Loucy (cell line): ENCODE data around the gene PTPRN2.

Source experiments
- H2AFZ ChIP-seq: fragments of 200-600 bp; sonication (generic); 2 replicates; pipeline ENCODE4 v1.6.0; 2016; ENCODE audit warnings: antibody characterized with exemption, mild to moderate bottlenecking, low read length, moderate library complexity
- H3F3A ChIP-seq: fragments of 200-600 bp; 2 replicates; pipeline ENCODE4 v1.6.0; 2016; ENCODE audit warnings: antibody characterized with exemption, low read depth, mild to moderate bottlenecking
- H3K27me3 ChIP-seq: fragments of 200-600 bp; sonication (generic); 2 replicates; pipeline ENCODE4 v1.6.1; 2014; ENCODE audit warnings: low read length, mild to moderate bottlenecking; ENCODE audit not compliant: insufficient read depth, poor library complexity, severe bottlenecking
- H3K36me3 ChIP-seq: fragments of 200-600 bp; sonication (generic); 2 replicates; pipeline ENCODE4 v1.6.1; 2016; ENCODE audit warnings: low read length; ENCODE audit not compliant: insufficient read depth
- H3K4me1 ChIP-seq: fragments of 200-600 bp; sonication (generic); 2 replicates; pipeline ENCODE4 v1.5.1; 2014; ENCODE audit warnings: low read length, mild to moderate bottlenecking; ENCODE audit not compliant: insufficient read depth, poor library complexity, severe bottlenecking
- H3K4me2 ChIP-seq: fragments of 200-600 bp; sonication (generic); 2 replicates; pipeline ENCODE4 v1.6.0; 2014; ENCODE audit warnings: antibody characterized with exemption, low read length, low read depth, mild to moderate bottlenecking; ENCODE audit not compliant: poor library complexity, severe bottlenecking
- H3K4me3 ChIP-seq: fragments of 200-600 bp; sonication (generic); 2 replicates; pipeline ENCODE4 v1.5.1; 2014; ENCODE audit warnings: low read length, mild to moderate bottlenecking, mixed read lengths; ENCODE audit not compliant: poor library complexity, severe bottlenecking
- H3K79me2 ChIP-seq: fragments of 200-600 bp; sonication (generic); 2 replicates; pipeline ENCODE4 v1.6.1; 2014; ENCODE audit warnings: low read length; ENCODE audit not compliant: insufficient read depth
- H3K9ac ChIP-seq: fragments of 200-600 bp; sonication (generic); 2 replicates; pipeline ENCODE4 v1.6.0; 2014; ENCODE audit warnings: mild to moderate bottlenecking, low read depth, low read length, moderate library complexity; ENCODE audit not compliant: poor library complexity, severe bottlenecking
- H3K9me2 ChIP-seq: fragments of 200-600 bp; sonication (generic); replicated peaks from 2 replicates; pipeline ENCODE4 v1.6.1; 2016; ENCODE audit warnings: low read depth, low read length, mixed read lengths
- H3K9me3 ChIP-seq: fragments of 200-600 bp; sonication (generic); 2 replicates; pipeline ENCODE4 v1.6.1; 2014; ENCODE audit warnings: mild to moderate bottlenecking, antibody characterized with exemption, low read length, low read depth; ENCODE audit not compliant: insufficient read depth
- H4K20me1 ChIP-seq: fragments of 200-600 bp; sonication (generic); 2 replicates; pipeline ENCODE4 v1.6.0; 2014; ENCODE audit warnings: antibody characterized with exemption, low read length, mild to moderate bottlenecking; ENCODE audit not compliant: insufficient read depth, poor library complexity, severe bottlenecking
- EZH2phosphoT487 ChIP-seq: fragments of 200-600 bp; IDR thresholded peaks from 2 replicates; pipeline ENCODE4 v1.6.1; 2018; ENCODE audit warnings: antibody characterized with exemption, mild to moderate bottlenecking, moderate library complexity, borderline replicate concordance
- TF ChIP-seq, protein P1 (sequence below): fragments of 200-600 bp; sonication (generic); conservative IDR thresholded peaks from 2 replicates; pipeline ENCODE4 v1.5.1; 2014; ENCODE audit warnings: mild to moderate bottlenecking, antibody characterized with exemption, low read length

The PTPRN2 gene

DNA sequence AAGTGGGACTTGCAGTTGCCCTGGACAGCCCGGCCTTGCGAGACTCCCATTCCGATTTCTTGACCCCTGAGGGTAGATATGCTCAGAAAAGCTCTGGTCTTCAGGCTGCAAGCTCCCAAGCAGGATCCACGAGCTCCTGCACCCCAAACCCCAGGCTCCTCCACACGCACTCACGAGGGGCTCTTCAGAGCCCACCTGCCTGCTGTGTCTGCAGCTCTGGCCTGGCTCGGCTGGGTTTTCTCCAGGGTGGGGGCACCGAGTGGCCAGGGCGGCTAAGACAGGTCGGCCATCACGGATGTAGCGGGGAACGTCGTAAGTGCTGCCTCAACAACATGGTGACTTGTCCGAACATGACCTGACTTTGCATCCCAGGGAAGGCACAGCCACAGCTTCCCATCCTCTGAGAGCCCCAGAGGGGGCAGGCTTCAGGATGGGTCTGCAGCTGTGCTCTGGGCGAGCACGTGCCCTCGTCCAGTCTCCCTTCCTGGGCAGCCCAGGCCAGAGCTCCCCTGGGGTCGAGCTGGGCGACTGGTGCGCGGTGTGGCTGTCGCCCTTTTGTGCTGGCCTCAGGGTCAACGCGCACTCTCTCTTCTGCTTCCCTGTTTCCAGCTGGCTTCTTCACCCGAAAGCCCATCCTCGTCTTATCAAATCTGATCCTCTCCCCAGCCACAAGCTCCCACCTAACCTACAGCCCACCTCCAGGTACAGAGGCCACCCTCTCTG is 835.5 kb downstream of the PTPRN2 start:
- Histone ChIP-seq H3K36me3 (no peaks in the 10 kb centered on the region), H3K79me2 (no peaks in the 10 kb centered on the region), H3K4me3 (no peak overlapping the region), H3K9ac (no peak overlapping the region), H3K9me2 (no peaks in the 10 kb centered on the region), H3F3A (no peaks in the 10 kb centered on the region), H4K20me1 (no peaks in the 10 kb centered on the region), H3K27me3 (no peaks in the 10 kb centered on the region), H2AFZ (no peak overlapping the region), H3K9me3 (no peaks in the 10 kb centered on the region), H3K4me2 (no peak overlapping the region), H3K4me1 (no peaks in the 10 kb centered on the region)
- no peak for TF ChIP-seq EZH2phosphoT487
- TF ChIP-seq, protein P1, sequence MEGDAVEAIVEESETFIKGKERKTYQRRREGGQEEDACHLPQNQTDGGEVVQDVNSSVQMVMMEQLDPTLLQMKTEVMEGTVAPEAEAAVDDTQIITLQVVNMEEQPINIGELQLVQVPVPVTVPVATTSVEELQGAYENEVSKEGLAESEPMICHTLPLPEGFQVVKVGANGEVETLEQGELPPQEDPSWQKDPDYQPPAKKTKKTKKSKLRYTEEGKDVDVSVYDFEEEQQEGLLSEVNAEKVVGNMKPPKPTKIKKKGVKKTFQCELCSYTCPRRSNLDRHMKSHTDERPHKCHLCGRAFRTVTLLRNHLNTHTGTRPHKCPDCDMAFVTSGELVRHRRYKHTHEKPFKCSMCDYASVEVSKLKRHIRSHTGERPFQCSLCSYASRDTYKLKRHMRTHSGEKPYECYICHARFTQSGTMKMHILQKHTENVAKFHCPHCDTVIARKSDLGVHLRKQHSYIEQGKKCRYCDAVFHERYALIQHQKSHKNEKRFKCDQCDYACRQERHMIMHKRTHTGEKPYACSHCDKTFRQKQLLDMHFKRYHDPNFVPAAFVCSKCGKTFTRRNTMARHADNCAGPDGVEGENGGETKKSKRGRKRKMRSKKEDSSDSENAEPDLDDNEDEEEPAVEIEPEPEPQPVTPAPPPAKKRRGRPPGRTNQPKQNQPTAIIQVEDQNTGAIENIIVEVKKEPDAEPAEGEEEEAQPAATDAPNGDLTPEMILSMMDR = no peak

- H4K20me1 ChIP-seq = no peaks in the 10 kb centered on the region
- H2AFZ ChIP-seq = no peak overlapping the region
- H3K4me2 ChIP-seq = no peak overlapping the region
- no peaks in the 10 kb centered on the region for H3K36me3 ChIP-seq
- no peaks in the 10 kb centered on the region for H3K9me3 ChIP-seq
- no peaks in the 10 kb centered on the region for H3K9me2 ChIP-seq
- H3K4me1 ChIP-seq = no peaks in the 10 kb centered on the region
- H3K79me2 ChIP-seq = no peaks in the 10 kb centered on the region
- no peaks in the 10 kb centered on the region for H3F3A ChIP-seq
- TF ChIP-seq, protein P1 = no peak
- TF ChIP-seq EZH2phosphoT487 = no peak
- H3K4me3 ChIP-seq = no peak overlapping the region
- H3K9ac ChIP-seq = no peak overlapping the region
- no peaks in the 10 kb centered on the region for H3K27me3 ChIP-seq
Observed at GRCh38 chr7:157751406-157751805, 836.2 kb downstream of the PTPRN2 start.

GRCh38 chr7:157750291-157750690 is 837.3 kb downstream of the PTPRN2 start:
- Histone ChIP-seq H3K9me2 (no peaks in the 10 kb centered on the region), H3K9me3 (no peaks in the 10 kb centered on the region), H3K4me2 (no peak overlapping the region), H2AFZ (no peak overlapping the region), H3K36me3 (no peaks in the 10 kb centered on the region), H3F3A (no peaks in the 10 kb centered on the region), H3K4me3 (no peak overlapping the region), H3K4me1 (no peaks in the 10 kb centered on the region), H3K9ac (no peak overlapping the region), H3K79me2 (no peaks in the 10 kb centered on the region), H4K20me1 (no peaks in the 10 kb centered on the region), H3K27me3 (no peaks in the 10 kb centered on the region)
- TF ChIP-seq, protein P1 = no peak
- no peak for TF ChIP-seq EZH2phosphoT487
